ENCODE data around the gene ARL14EP. TPM values are rescaled to one million over a fixed set of nuclear protein-coding genes. Genes with fewer than 3 reads are reported as not detected.

The ARL14EP gene
- total RNA-seq, 1 experiment from 2014 or later, result 21.5 TPM

- no TSS peak for BruUV-seq (replicated peaks)
- CTCF ChIA-PET, result interaction anchor here (0.5 kb wide), 1 partner anchor 21 kb away, joined by 5 read pairs; no protein-coding TSS in a partner anchor
- no peaks in the 10 kb centered on the region for H3K27me3 Mint-ChIP-seq (ENCODE audit: insufficient read depth, unreplicated experiment)
- peaks cover 6% of the 10 kb centered on the region for H3K4me1 Mint-ChIP-seq (ENCODE audit: low read depth, unreplicated experiment)
- TF ChIP-seq CTCF (IDR thresholded peaks at IDR 0.05; ENCODE audit: insufficient read depth in 1 of 2, low read depth in 1 of 2, low read length in 1 of 2, severe bottlenecking in 1 of 2, unreplicated experiment in 1 of 2), result no peak
- Histone ChIP-seq H3K4me1 (no peaks in the 10 kb centered on the region), H3K4me3 (ENCODE audit: low read depth, low read length) (no peak overlapping the region), H3K36me3 (ENCODE audit: control insufficient read depth, insufficient read depth, low read length) (no peaks in the 10 kb centered on the region), H3K9me3 (no peaks in the 10 kb centered on the region), H3K27me3 (replicated peaks; ENCODE audit: control insufficient read depth, insufficient read depth, low read length) (no peaks in the 10 kb centered on the region)
- POLR2A ChIA-PET, result no interaction called here
- H3K27ac Mint-ChIP-seq (ENCODE audit: unreplicated experiment), result no peak overlapping the region
- DNase-seq, result no peak
- peaks cover 43% of the 10 kb centered on the region for H3K36me3 Mint-ChIP-seq (ENCODE audit: insufficient read depth, unreplicated experiment)
- intact Hi-C loops (cut with micrococcal nuclease; ENCODE audit: unreplicated experiment), result no loop called here
- H3K4me3 Mint-ChIP-seq (ENCODE audit: unreplicated experiment), result no peak overlapping the region
- no peaks in the 10 kb centered on the region for H3K9me3 Mint-ChIP-seq (ENCODE audit: unreplicated experiment)
These were observed 4.0 kb downstream of the ARL14EP start for GRCh38 chr11:30326906-30327305.

GRCh38 chr11:30328681-30329080 lies 5.8 kb downstream of the ARL14EP start:
- H3K4me3 ChIP-seq (ENCODE audit: low read depth, low read length), result no peak overlapping the region
- Mint-ChIP-seq H3K4me3 (ENCODE audit: unreplicated experiment) (no peak overlapping the region), H3K4me1 (ENCODE audit: low read depth, unreplicated experiment) (peaks cover 6% of the 10 kb centered on the region), H3K36me3 (ENCODE audit: insufficient read depth, unreplicated experiment) (peaks cover 38% of the 10 kb centered on the region), H3K27ac (ENCODE audit: unreplicated experiment) (no peak overlapping the region), H3K27me3 (ENCODE audit: insufficient read depth, unreplicated experiment) (no peaks in the 10 kb centered on the region), H3K9me3 (ENCODE audit: unreplicated experiment) (no peaks in the 10 kb centered on the region)
- H3K27me3 ChIP-seq (replicated peaks; ENCODE audit: control insufficient read depth, insufficient read depth, low read length), result no peaks in the 10 kb centered on the region
- H3K9me3 ChIP-seq, result no peaks in the 10 kb centered on the region
- ChIA-PET CTCF (no interaction called here), POLR2A (no interaction called here)
- H3K36me3 ChIP-seq (ENCODE audit: control insufficient read depth, insufficient read depth, low read length), result no peaks in the 10 kb centered on the region
- BruUV-seq (replicated peaks), result no TSS peak
- DNase-seq, result no peak
- no peaks in the 10 kb centered on the region for H3K4me1 ChIP-seq
- intact Hi-C loops (cut with micrococcal nuclease; ENCODE audit: unreplicated experiment), result no loop called here
- TF ChIP-seq CTCF (IDR thresholded peaks at IDR 0.05; ENCODE audit: insufficient read depth in 1 of 2, low read depth in 1 of 2, low read length in 1 of 2, severe bottlenecking in 1 of 2, unreplicated experiment in 1 of 2), result no peak

GRCh38 chr11:30329150-30329940 lies 6.4 kb downstream of the ARL14EP start:
- no peaks in the 10 kb centered on the region for H3K27me3 Mint-ChIP-seq (ENCODE audit: insufficient read depth, unreplicated experiment)
- POLR2A ChIA-PET, result no interaction called here
- no peaks in the 10 kb centered on the region for H3K9me3 Mint-ChIP-seq (ENCODE audit: unreplicated experiment)

More at GRCh38 chr11:30329150-30329940, 6.4 kb downstream of the ARL14EP start:
- Mint-ChIP-seq H3K4me3 (ENCODE audit: unreplicated experiment) (no peak overlapping the region), H3K36me3 (ENCODE audit: insufficient read depth, unreplicated experiment) (peaks cover 45% of the 10 kb centered on the region), H3K27ac (ENCODE audit: unreplicated experiment) (no peak overlapping the region), H3K4me1 (ENCODE audit: low read depth, unreplicated experiment) (peaks cover 6% of the 10 kb centered on the region)
- H3K9me3 ChIP-seq, result no peaks in the 10 kb centered on the region
- H3K4me3 ChIP-seq (ENCODE audit: low read depth, low read length), result no peak overlapping the region
- no peaks in the 10 kb centered on the region; the same call in 1 of the 2 replicates for H3K36me3 ChIP-seq (ENCODE audit: control insufficient read depth, insufficient read depth, low read length)
- H3K4me1 ChIP-seq, result no peaks in the 10 kb centered on the region
- no peak for DNase-seq
- intact Hi-C loops (cut with micrococcal nuclease; ENCODE audit: unreplicated experiment), result no loop called here
- no TSS peak for BruUV-seq (replicated peaks)
- CTCF ChIA-PET, result no interaction called here
- H3K27me3 ChIP-seq (replicated peaks; ENCODE audit: control insufficient read depth, insufficient read depth, low read length), result no peaks in the 10 kb centered on the region
- TF ChIP-seq CTCF (IDR thresholded peaks at IDR 0.05; ENCODE audit: insufficient read depth in 1 of 2, low read depth in 1 of 2, low read length in 1 of 2, severe bottlenecking in 1 of 2, unreplicated experiment in 1 of 2), result no peak

Data from Caco-2 (cell line).